Breast epithelium (tissue), 3 donors: ENCODE results near the gene MCRS1.

Experiments used
- CTCF ChIP-seq, 3 donors: fragments of 450-650 bp; IDR thresholded peaks; one replicate each; pipeline ENCODE4 v1.5.1; 2016 to 2017; ENCODE audit warnings: antibody characterized with exemption in 3 of 3, mild to moderate bottlenecking in 3 of 3, moderate library complexity in 3 of 3
- POLR2A ChIP-seq: fragments of 450-650 bp; IDR thresholded peaks from one replicate; pipeline ENCODE4 v1.6.1; 2016; ENCODE audit warnings: antibody characterized with exemption, mild to moderate bottlenecking, moderate library complexity

- TF ChIP-seq POLR2A = no peak
- TF ChIP-seq CTCF (IDR thresholded peaks at IDR 0.05) = no peak
Observed at GRCh38 chr12:49564686-49565405, 3.1 kb downstream of the MCRS1 start.
